Progenitor cell of endocrine pancreas (in vitro differentiated cells): ENCODE measurements around the gene LMAN1. TPM values are rescaled to one million over a fixed set of nuclear protein-coding genes. Genes with fewer than 3 reads are reported as not detected.

ENCODE experiments used
- DNase-seq: peaks from one replicate; pipeline ENCODE4 v3.0.0; 2021; ENCODE audit warnings: low spot score; ENCODE audit not compliant: unreplicated experiment
- H3K27ac Mint-ChIP-seq: 2 replicates; pipeline ENCODE4 v1.8.0; 2021; ENCODE audit warnings: mild to moderate bottlenecking, moderate library complexity, mixed read lengths
- H3K27me3 Mint-ChIP-seq: 2 replicates; pipeline ENCODE4 v1.8.0; 2021; ENCODE audit warnings: mixed read lengths
- H3K36me3 Mint-ChIP-seq: 2 replicates; pipeline ENCODE4 v1.8.0; 2022; ENCODE audit warnings: mixed read lengths; ENCODE audit not compliant: insufficient read depth
- H3K4me1 Mint-ChIP-seq: 2 replicates; pipeline ENCODE4 v1.8.0; 2021; ENCODE audit warnings: low read depth, mixed read lengths
- H3K4me3 Mint-ChIP-seq: 2 replicates; pipeline ENCODE4 v1.8.0; 2021; ENCODE audit warnings: low read depth, mild to moderate bottlenecking, moderate library complexity, mixed read lengths
- H3K9me3 Mint-ChIP-seq: 2 replicates; pipeline ENCODE4 v1.8.0; 2021; ENCODE audit warnings: low read depth, mixed read lengths
- total RNA-seq: library from RNA; stranded (reverse); gene quantifications from 2 replicates; pipeline ENCODE4 v1.2.1, GENCODE V29; 2021
- TF ChIP-seq, protein P1 (sequence below): fragments of 200-600 bp; sonication (generic); IDR thresholded peaks from one replicate; pipeline ENCODE4 v1.5.0; 2021; ENCODE audit warnings: antibody characterized with exemption, mild to moderate bottlenecking; ENCODE audit not compliant: unreplicated experiment

LMAN1 gene
- total RNA-seq, 1 donor from 2014 or later: 78.2 TPM

DNA sequence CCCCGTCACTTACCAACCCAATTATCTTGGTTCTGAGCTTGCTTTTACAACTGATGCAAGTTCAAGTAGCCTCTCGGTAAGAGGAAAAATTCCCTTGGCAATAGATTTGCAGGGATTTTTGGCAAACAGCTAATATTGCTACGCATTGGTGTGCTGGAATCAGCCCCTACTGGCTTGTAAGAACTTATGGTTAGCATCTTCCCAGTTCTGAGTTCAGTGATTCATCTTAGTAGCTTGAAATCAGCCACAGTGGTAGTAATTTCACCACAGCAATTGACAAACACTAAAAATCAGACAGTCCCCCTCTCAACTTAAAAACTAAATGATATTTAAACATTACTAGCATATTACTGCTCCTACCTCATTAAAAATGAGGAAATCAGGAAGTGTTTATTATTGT, 79.9 kb downstream of the LMAN1 start:
- no peaks in the 10 kb centered on the region for H3K9me3 Mint-ChIP-seq
- H3K27me3 Mint-ChIP-seq: peaks cover 99% of the 10 kb centered on the region
- H3K4me1 Mint-ChIP-seq: no peaks in the 10 kb centered on the region
- TF ChIP-seq, protein P1, sequence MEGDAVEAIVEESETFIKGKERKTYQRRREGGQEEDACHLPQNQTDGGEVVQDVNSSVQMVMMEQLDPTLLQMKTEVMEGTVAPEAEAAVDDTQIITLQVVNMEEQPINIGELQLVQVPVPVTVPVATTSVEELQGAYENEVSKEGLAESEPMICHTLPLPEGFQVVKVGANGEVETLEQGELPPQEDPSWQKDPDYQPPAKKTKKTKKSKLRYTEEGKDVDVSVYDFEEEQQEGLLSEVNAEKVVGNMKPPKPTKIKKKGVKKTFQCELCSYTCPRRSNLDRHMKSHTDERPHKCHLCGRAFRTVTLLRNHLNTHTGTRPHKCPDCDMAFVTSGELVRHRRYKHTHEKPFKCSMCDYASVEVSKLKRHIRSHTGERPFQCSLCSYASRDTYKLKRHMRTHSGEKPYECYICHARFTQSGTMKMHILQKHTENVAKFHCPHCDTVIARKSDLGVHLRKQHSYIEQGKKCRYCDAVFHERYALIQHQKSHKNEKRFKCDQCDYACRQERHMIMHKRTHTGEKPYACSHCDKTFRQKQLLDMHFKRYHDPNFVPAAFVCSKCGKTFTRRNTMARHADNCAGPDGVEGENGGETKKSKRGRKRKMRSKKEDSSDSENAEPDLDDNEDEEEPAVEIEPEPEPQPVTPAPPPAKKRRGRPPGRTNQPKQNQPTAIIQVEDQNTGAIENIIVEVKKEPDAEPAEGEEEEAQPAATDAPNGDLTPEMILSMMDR: no peak
- no peak overlapping the region for H3K4me3 Mint-ChIP-seq
- no peak for DNase-seq
- H3K36me3 Mint-ChIP-seq: no peaks in the 10 kb centered on the region
- no peak overlapping the region for H3K27ac Mint-ChIP-seq

DNA sequence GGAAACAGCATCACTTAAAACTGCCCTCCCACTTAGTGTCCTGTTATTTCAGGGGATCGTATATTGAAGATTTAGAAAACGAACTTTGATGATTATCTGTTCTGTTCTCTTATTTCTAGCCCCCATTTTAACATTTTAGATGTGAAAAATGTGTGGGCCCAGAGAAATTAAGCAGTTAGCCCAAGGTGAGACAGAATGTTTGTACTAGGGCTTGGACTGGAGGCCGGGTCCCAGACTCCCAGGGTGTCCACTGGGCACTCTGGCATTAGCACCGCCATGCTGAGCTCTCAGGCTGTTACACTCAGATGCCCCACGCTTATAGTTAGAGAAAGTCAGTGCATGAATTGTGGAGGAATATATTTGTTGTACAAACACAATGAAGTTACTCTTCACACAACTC, 80.3 kb downstream of the LMAN1 start:
- TF ChIP-seq, protein P1: no peak
- Mint-ChIP-seq H3K27me3 (peaks cover 99% of the 10 kb centered on the region), H3K4me3 (no peak overlapping the region), H3K9me3 (no peaks in the 10 kb centered on the region), H3K36me3 (no peaks in the 10 kb centered on the region), H3K4me1 (peaks cover under 1% of the 10 kb centered on the region), H3K27ac (no peak overlapping the region)
- DNase-seq: no peak

Other genes starting within 250 kb of the LMAN1 start
- 86.1 and 91.9 TPM in 2 replicates for gene SEC11C, start 219.4 kb downstream of the LMAN1 start, total RNA-seq
- gene GRP, start 139.1 kb downstream of the LMAN1 start, total RNA-seq: not detected in 2 replicates
- gene RAX, start 85.8 kb downstream of the LMAN1 start, total RNA-seq: not detected in 2 replicates
- not detected in 2 replicates for gene CPLX4, start 40.6 kb downstream of the LMAN1 start, total RNA-seq